ENCODE data around the gene UQCR10. TPM values are rescaled to one million over a fixed set of nuclear protein-coding genes. Genes with fewer than 3 reads are reported as not detected.

The UQCR10 gene
- total RNA-seq, 1 experiment from 2014 or later = 119 TPM

DNA sequence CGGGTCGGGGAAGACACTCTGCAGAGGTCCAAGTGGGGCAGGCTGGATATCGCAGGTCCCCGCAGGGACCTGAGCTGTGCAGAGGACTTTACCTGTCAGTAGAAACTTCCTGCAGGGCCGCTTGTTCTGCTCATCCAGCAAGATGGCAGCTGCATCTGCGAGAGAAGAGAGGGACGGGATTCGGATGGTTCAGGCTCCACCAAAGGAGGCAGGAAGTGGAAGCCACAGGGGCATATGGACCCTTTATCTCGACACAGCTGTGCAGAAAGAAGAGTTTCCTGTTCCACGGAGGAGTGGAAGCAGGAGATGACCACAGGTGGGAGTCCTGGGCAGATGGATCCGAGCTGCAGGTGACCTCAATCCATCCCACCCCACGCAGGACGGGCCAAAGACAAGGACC is 24.8 kb upstream of the UQCR10 start:
- ChIA-PET POLR2A (no interaction called here), RAD21 (ENCODE audit: low non-redundant PET in 1 of 2, low total read pairs in 2 of 2, uncharacterized antibody in 2 of 2, unreplicated experiment in 2 of 2) (no interaction called here), CTCF (no interaction called here)
- Histone ChIP-seq H3K4me1 (ENCODE audit: control insufficient read depth in 1 of 2, insufficient read depth in 2 of 2, low read length in 2 of 2) (no peaks in the 10 kb centered on the region), H3K4me3 (replicated peaks in 1 of 2; ENCODE audit: low read depth in 1 of 2, low read length in 2 of 2) (no peak overlapping the region), H3K27me3 (ENCODE audit: insufficient read depth, low read length) (no peaks in the 10 kb centered on the region), H3K79me2 (ENCODE audit: insufficient read depth, low read length) (no peaks in the 10 kb centered on the region), H3K36me3 (ENCODE audit: control insufficient read depth in 1 of 2, insufficient read depth in 2 of 2, low read length in 2 of 2) (no peaks in the 10 kb centered on the region; a peak in 1 of 4 replicates), H4K20me1 (ENCODE audit: insufficient read depth) (no peaks in the 10 kb centered on the region), H3K27ac (ENCODE audit: low read depth, low read length) (no peak overlapping the region), H3K4me2 (ENCODE audit: low read length) (no peak overlapping the region), H2AFZ (ENCODE audit: low read depth, low read length, poor library complexity, severe bottlenecking) (no peak overlapping the region), H3K9ac (ENCODE audit: low read length) (no peak overlapping the region), H3K9me3 (ENCODE audit: control insufficient read depth in 1 of 2, insufficient read depth in 1 of 2, low read depth in 1 of 2, low read length in 2 of 2) (no peaks in the 10 kb centered on the region), H3K9me2 (ENCODE audit: insufficient read depth) (no peaks in the 10 kb centered on the region)
- TF ChIP-seq SP1 (IDR thresholded peaks at IDR 0.05; ENCODE audit: low read depth) = no peak
- TF ChIP-seq, protein P1, sequence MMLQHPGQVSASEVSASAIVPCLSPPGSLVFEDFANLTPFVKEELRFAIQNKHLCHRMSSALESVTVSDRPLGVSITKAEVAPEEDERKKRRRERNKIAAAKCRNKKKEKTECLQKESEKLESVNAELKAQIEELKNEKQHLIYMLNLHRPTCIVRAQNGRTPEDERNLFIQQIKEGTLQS (IDR thresholded peaks at IDR 0.05) = no peak
- TF ChIP-seq CBX3 (IDR thresholded peaks at IDR 0.05; ENCODE audit: low read depth) = no peak
- TF ChIP-seq FOSL1 (IDR thresholded peaks at IDR 0.05; ENCODE audit: low read depth) = no peak
- no peak for TF ChIP-seq RAD21 (IDR thresholded peaks at IDR 0.05; ENCODE audit: low read depth)
- TF ChIP-seq EGR1 (IDR thresholded peaks at IDR 0.05; ENCODE audit: low read depth) = no peak
- TF ChIP-seq TCF7L2 (IDR thresholded peaks at IDR 0.05; ENCODE audit: borderline replicate concordance, extremely low read depth, insufficient read depth, insufficient read length) = no peak
- no peak for TF ChIP-seq CEBPB (IDR thresholded peaks at IDR 0.05; ENCODE audit: low read depth)
- no peak for TF ChIP-seq SRF (IDR thresholded peaks at IDR 0.05; ENCODE audit: low read depth)
- no peak for TF ChIP-seq EZH2phosphoT487 (IDR thresholded peaks at IDR 0.05; ENCODE audit: borderline replicate concordance)
- DNase-seq (ENCODE audit: low read depth, low spot score) = no peak
- ATAC-seq = no peak
- no TSS peak for BruUV-seq (replicated peaks)
- intact Hi-C loops (cut with micrococcal nuclease) = no loop called here

DNA sequence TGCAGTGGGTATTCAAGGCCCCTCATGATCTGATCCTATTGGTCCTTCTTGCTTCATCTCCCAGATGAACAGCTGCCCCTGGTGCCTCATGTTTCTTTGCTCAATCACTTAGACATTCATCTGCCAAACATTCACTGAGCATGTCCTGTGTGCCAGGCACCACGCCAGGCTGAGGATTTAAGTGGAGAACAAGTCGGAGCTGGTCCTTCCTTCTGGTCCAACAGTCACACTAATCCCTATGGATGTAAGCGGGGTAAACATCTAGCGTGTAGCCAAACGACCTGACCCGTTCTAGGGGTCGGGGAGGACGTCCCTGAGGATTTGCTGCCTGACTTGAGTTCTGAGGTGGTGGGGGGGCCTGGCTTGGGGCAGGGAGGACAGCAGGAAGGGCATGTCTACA is 22.3 kb upstream of the UQCR10 start:
- H4K20me1 ChIP-seq (ENCODE audit: insufficient read depth) = no peaks in the 10 kb centered on the region
- H3K9me3 ChIP-seq (ENCODE audit: control insufficient read depth in 1 of 2, insufficient read depth in 1 of 2, low read depth in 1 of 2, low read length in 2 of 2) = no peaks in the 10 kb centered on the region
- no peaks in the 10 kb centered on the region for H3K27me3 ChIP-seq (ENCODE audit: insufficient read depth, low read length)
- H3K9ac ChIP-seq (ENCODE audit: low read length) = no peak overlapping the region
- no peaks in the 10 kb centered on the region for H3K9me2 ChIP-seq (ENCODE audit: insufficient read depth)
- no peaks in the 10 kb centered on the region for H3K79me2 ChIP-seq (ENCODE audit: insufficient read depth, low read length)
- CTCF ChIA-PET = no interaction called here
- ATAC-seq = no peak
- H2AFZ ChIP-seq (ENCODE audit: low read depth, low read length, poor library complexity, severe bottlenecking) = no peak overlapping the region
- H3K4me2 ChIP-seq (ENCODE audit: low read length) = no peak overlapping the region
- intact Hi-C loops (cut with micrococcal nuclease) = no loop called here
- H3K4me3 ChIP-seq (replicated peaks in 1 of 2; ENCODE audit: low read depth in 1 of 2, low read length in 2 of 2) = no peak overlapping the region
- DNase-seq (ENCODE audit: low read depth, low spot score) = no peak
- POLR2A ChIA-PET = no interaction called here
- no peak overlapping the region for H3K27ac ChIP-seq (ENCODE audit: low read depth, low read length)
- 0 out of 4 replicates have a peak, but pooled peaks cover 2 to 7% of the 10 kb centered on the region in 2 experiments for H3K4me1 ChIP-seq (ENCODE audit: control insufficient read depth in 1 of 2, insufficient read depth in 2 of 2, low read length in 2 of 2)
- BruUV-seq (replicated peaks) = no TSS peak
- RAD21 ChIA-PET (ENCODE audit: low non-redundant PET in 1 of 2, low total read pairs in 2 of 2, uncharacterized antibody in 2 of 2, unreplicated experiment in 2 of 2) = no interaction called here
- no peaks in the 10 kb centered on the region; a peak in 1 of 4 replicates for H3K36me3 ChIP-seq (ENCODE audit: control insufficient read depth in 1 of 2, insufficient read depth in 2 of 2, low read length in 2 of 2)
- no peak for TF ChIP-seq EZH2 (IDR thresholded peaks at IDR 0.05)
- TF ChIP-seq EGR1 (IDR thresholded peaks at IDR 0.05; ENCODE audit: low read depth) = no peak
- no peak for TF ChIP-seq POLR2A (IDR thresholded peaks at IDR 0.05; ENCODE audit: borderline replicate concordance, extremely low read depth, insufficient read depth, insufficient read length)
- no peak for TF ChIP-seq YY1 (IDR thresholded peaks at IDR 0.05; ENCODE audit: extremely low read depth, insufficient replicate concordance, low read depth, low read length)
- TF ChIP-seq ELF1 (IDR thresholded peaks at IDR 0.05; ENCODE audit: borderline replicate concordance, low read depth) = no peak
- TF ChIP-seq RAD21 (IDR thresholded peaks at IDR 0.05; ENCODE audit: low read depth) = no peak
- TF ChIP-seq JUND (IDR thresholded peaks at IDR 0.05) = no peak
- TF ChIP-seq, protein P1 (IDR thresholded peaks at IDR 0.05) = no peak
- TF ChIP-seq, protein P2, sequence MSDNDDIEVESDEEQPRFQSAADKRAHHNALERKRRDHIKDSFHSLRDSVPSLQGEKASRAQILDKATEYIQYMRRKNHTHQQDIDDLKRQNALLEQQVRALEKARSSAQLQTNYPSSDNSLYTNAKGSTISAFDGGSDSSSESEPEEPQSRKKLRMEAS (IDR thresholded peaks at IDR 0.05) = no peak
- TF ChIP-seq SP1 (IDR thresholded peaks at IDR 0.05; ENCODE audit: low read depth) = no peak
- no peak for TF ChIP-seq CBX3 (IDR thresholded peaks at IDR 0.05; ENCODE audit: low read depth)
- TF ChIP-seq FOSL1 (IDR thresholded peaks at IDR 0.05; ENCODE audit: low read depth) = no peak
- no peak for TF ChIP-seq TCF7L2 (IDR thresholded peaks at IDR 0.05; ENCODE audit: borderline replicate concordance, extremely low read depth, insufficient read depth, insufficient read length)
- no peak for TF ChIP-seq CEBPB (IDR thresholded peaks at IDR 0.05; ENCODE audit: low read depth)
- no peak for TF ChIP-seq EZH2phosphoT487 (IDR thresholded peaks at IDR 0.05; ENCODE audit: borderline replicate concordance)
- no peak for TF ChIP-seq ZFX (IDR thresholded peaks at IDR 0.05)
- TF ChIP-seq SIN3A (IDR thresholded peaks at IDR 0.05; ENCODE audit: low read depth) = no peak
- no peak for TF ChIP-seq SRF (IDR thresholded peaks at IDR 0.05; ENCODE audit: low read depth)
- TF ChIP-seq, protein P3, sequence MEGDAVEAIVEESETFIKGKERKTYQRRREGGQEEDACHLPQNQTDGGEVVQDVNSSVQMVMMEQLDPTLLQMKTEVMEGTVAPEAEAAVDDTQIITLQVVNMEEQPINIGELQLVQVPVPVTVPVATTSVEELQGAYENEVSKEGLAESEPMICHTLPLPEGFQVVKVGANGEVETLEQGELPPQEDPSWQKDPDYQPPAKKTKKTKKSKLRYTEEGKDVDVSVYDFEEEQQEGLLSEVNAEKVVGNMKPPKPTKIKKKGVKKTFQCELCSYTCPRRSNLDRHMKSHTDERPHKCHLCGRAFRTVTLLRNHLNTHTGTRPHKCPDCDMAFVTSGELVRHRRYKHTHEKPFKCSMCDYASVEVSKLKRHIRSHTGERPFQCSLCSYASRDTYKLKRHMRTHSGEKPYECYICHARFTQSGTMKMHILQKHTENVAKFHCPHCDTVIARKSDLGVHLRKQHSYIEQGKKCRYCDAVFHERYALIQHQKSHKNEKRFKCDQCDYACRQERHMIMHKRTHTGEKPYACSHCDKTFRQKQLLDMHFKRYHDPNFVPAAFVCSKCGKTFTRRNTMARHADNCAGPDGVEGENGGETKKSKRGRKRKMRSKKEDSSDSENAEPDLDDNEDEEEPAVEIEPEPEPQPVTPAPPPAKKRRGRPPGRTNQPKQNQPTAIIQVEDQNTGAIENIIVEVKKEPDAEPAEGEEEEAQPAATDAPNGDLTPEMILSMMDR (IDR thresholded peaks at IDR 0.05 in 2 of 3, conservative IDR thresholded peaks at IDR 0.05 in 1 of 3; ENCODE audit: borderline replicate concordance in 1 of 3, insufficient read depth in 1 of 3, low read depth in 2 of 3, low read length in 2 of 3) = no peak

All from HCT116 (cell line).